D341Med (cell line): Measurements from ENCODE around the gene PALD1.
"Not testable (repeated sequence)": the region's sequence is repeated elsewhere in the genome, so short reads cannot be mapped to it uniquely, and the experiment has no call there.

ENCODE experiments used
- DNase-seq: peaks from one replicate; pipeline ENCODE4 v3.0.0; 2012; ENCODE audit warnings: low spot score

Gene PALD1

DNA sequence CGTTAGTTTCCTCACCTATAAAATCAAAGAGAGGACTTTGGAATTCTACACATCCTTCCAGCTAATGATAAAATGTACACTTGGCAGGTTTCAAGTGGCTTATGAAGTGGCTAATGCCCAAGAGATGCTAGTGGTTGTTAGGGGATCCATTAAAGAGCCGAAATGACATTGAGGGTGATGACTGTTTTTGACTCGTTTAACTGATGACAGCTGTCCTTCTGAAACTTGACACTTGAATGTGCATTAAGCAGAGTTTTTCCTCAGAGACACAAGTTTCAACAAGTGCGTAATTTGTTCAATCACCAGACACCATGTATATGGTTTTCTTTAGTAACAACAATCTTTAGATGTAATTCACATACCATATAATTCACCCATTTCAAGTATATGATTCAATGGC lies 125.5 kb downstream of the PALD1 start:
- no peak for DNase-seq

DNA sequence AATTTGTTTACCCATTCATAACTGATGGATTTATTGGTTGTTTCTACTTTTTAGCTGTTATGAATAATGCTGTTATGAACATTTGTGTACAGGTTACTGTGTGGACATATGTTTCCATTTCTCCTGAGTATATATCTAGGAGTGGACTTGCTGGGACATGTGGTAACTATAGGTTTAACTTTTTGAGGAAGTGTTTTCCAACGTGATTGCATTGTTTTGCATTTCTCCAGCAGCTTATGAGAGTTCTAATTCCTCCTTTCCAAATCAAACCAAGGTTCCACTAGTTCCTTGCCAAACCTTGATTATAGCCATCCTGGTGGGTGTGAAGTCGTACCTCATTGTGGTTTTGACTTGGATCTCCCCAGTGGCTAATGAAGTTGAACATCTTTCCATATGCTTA lies 126.6 kb downstream of the PALD1 start:
- no peak for DNase-seq

DNA sequence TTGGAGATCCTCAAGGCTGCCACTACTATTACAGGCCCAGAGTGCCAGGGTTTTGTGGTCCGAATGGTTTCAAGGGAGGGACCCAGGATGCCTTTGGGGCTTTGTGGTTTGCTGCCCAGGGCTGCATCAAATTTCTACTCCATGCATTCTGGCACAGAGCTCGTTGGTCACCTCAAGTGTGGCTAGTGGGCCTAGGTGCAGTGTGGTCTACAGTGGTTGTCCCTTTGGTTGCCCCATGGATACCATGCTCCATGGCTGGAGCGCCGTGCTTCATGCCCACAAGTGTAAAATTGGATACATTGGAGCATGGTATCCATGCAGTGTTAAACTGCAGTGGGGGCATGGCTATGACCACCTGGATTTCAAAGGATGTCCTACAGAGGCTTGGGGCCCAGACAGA lies 129.4 kb downstream of the PALD1 start:
- no peak for DNase-seq

DNA sequence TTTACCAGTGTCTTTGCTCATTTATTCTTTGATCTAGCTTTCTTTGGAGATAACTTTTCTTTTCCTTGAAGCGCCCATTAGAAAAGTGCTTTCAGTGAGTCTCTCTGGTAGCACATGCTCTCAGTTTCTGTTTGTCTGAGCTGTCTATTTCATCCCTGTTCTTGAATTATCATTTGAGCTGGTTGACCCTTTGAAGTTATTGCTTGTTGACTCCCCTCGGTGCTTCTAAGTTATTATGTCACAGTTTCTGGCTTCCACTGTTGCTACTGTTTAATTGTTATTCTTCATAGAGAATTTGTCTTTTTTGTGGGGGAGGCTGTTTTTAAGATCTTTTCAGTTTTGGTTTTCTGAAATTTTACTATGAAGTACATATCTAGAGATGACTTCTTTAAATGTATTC lies 135.4 kb downstream of the PALD1 start:
- no peak for DNase-seq

DNA sequence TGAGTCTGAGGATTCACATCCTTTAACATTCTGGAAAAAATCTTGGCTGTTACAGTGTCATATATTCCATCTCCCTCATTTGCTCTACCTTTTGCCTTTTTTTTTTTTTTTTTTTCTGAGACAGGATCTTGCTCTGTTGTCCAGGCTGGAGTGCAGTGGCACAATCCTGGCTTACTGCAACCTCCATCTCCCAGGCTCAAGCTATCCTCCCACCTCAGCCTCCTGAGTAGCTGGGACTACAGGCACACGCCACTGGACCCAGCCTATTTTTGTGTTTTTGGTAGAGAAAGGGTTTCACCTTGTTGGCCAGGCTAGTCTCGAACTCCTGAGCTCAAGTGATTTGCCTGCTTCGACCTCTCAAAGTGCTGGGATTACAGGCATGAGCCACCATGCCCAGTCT lies 135.8 kb downstream of the PALD1 start:
- not testable (repeated sequence) for DNase-seq

DNA sequence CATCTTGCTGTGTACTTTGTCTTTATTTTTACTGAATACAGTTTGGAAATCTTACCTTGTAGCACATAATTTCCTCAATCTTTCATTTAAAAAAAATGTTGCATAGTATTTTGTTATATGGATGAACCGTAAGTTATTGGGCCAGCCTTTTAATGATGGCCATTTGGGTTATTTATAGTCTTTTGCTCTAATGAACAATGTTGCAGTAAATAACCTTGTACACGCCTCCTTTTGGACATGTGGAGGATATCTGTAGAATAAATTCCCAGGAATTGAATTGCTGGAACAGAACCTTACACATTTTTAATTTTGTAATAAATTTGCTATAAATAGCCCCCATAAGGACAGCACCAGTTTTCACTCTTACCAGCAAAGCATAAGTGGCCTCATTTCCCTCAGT lies 136.6 kb downstream of the PALD1 start:
- no peak for DNase-seq

DNA sequence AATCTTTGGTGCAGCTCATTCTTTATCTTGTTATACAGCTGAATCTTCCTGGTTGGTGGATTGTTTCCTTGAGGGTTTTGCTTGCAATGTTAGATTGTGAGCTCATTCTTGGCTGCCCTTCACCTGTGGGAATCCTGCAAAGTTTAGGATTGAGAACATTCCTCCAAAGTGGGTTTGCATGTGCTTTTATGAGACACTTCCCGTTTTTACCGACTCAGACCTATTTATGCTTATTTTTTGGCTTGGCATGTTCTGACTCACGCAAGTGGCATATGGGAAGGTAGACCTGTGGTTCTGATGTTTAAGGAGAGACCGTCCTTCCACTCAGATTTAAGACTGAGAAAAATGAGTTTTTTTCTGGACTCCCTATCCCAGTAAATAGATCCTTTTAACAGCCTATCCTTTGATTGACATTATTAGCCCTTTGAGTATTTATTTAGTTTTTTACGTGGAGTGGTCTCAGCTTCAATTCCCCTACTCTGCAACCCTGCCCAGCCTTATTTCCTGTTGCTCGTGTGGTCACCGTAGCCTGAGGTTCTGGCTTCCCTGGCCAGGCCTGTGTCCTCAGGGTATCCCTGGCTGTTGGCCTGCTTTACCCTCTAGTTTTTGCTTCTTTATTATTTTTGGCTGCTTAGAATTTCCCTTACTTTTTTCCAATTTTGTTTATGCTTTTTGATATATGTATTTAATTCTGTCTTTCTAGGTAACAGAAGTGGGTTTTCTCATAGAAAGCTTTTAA lies 137.4 kb downstream of the PALD1 start:
- DNase-seq = no peak

DNA sequence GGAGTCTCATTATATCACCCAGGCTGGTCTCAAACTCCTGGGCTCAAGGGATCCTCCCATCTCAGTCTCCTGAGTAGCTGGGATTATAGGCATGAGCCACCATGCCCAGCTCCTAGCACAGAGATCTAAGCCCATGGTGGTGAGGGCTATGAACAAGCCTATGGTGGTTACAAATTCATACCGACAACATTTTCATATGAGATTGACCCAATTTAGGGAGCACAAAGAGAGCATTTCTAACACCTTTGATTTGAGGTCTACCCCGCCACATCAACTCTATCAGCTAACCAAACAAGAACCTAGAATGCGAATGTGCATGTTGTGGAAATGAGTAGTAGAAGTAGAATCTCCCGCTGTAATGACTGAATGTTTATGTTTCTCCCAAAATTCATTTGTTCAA lies 138.2 kb downstream of the PALD1 start:
- DNase-seq = no peak
